HCT116 (cell line): ENCODE results near the gene SCAI. TPM values are rescaled to one million over a fixed set of nuclear protein-coding genes. Genes with fewer than 3 reads are reported as not detected.

Source experiments
- ATAC-seq: fragments of 200-7000 bp; cut with Tn5 transposase; 2 replicates; pipeline ENCODE4 v1.9.1; 2020; ENCODE audit warnings: mild to moderate bottlenecking, moderate library complexity
- BruUV-seq: library from RNA; stranded (reverse); fragments of 400-500 nt; replicated peaks from 2 replicates; lab custom pipeline; 2021; lab: Mats Ljungman, UMichigan
- CTCF ChIA-PET: fragments of 300-600 bp; sonication (Branson Sonifier 250); formaldehyde crosslinking; loops from one replicate; lab custom pipeline; 2021; ENCODE audit warnings: antibody characterized with exemption; lab: Charles Lee
- POLR2A ChIA-PET: fragments of 300-600, 350-600 bp; sonication (Branson Sonifier 250); formaldehyde crosslinking; loops from one replicate; lab custom pipeline; 2021; ENCODE audit warnings: antibody characterized with exemption; lab: Charles Lee
- RAD21 ChIA-PET, 2 experiments: fragments of 300-600 bp; sonication (Branson Sonifier 250); formaldehyde crosslinking; loops; one replicate each; lab custom pipeline; 2023; ENCODE audit warnings: low total read pairs in 2 of 2; ENCODE audit not compliant: uncharacterized antibody in 2 of 2, unreplicated experiment in 2 of 2, low non-redundant PET in 1 of 2; lab: Charles Lee
- DNase-seq: peaks from one replicate; pipeline ENCODE4 v3.0.0-alpha.2; 2010; ENCODE audit warnings: low read depth, low spot score
- H2AFZ ChIP-seq: fragments of 200-600 bp; shearing (Covaris generic), sonication (generic); 2 replicates; pipeline ENCODE4 v1.6.1; 2017; ENCODE audit warnings: low read depth, mixed run types, mixed read lengths, antibody characterized with exemption, low read length; ENCODE audit not compliant: poor library complexity, severe bottlenecking
- H3K27ac ChIP-seq: 2 replicates; pipeline ENCODE4 v1.5.1; 2012; ENCODE audit warnings: low read depth, low read length
- H3K27me3 ChIP-seq: fragments of 200-600 bp; sonication (generic); 2 replicates; pipeline ENCODE4 v1.6.1; 2016; ENCODE audit warnings: mixed run types, low read length, mixed read lengths; ENCODE audit not compliant: insufficient read depth
- H3K36me3 ChIP-seq, 2 experiments: fragments of 200-500 bp in 1 of 2; fragments of 200-600 bp in 1 of 2; sonication (Bioruptor generic) in 1 of 2; sonication (generic) in 1 of 2; 2 replicates each; pipeline versions ENCODE4 v1.5.1 to v1.6.1; 2014 to 2016; ENCODE audit warnings: low read length in 2 of 2, inconsistent platforms in 1 of 2, mixed read lengths in 1 of 2, mixed run types in 1 of 2; ENCODE audit not compliant: insufficient read depth in 2 of 2, control insufficient read depth in 1 of 2
- H3K4me1 ChIP-seq, 2 experiments: fragments of 200-600 bp in 1 of 2; sonication (generic) in 1 of 2; 2 replicates each; pipeline versions ENCODE4 v1.5.1 to v1.6.1; 2012 to 2017; ENCODE audit warnings: low read length in 2 of 2, inconsistent platforms in 1 of 2, mild to moderate bottlenecking in 1 of 2, mixed read lengths in 1 of 2, mixed run types in 1 of 2, moderate library complexity in 1 of 2; ENCODE audit not compliant: insufficient read depth in 2 of 2, control insufficient read depth in 1 of 2
- H3K4me2 ChIP-seq: fragments of 200-600 bp; sonication (generic); 2 replicates; pipeline ENCODE4 v1.6.1; 2017; ENCODE audit warnings: mixed run types, low read length, mixed read lengths
- H3K4me3 ChIP-seq, 2 experiments: fragments of 200-600 bp in 1 of 2; sonication (generic) in 1 of 2; replicated peaks in 1 of 2; 2 replicates each; pipeline ENCODE4 v1.5.1; 2011 to 2016; ENCODE audit warnings: low read length in 2 of 2, control low read depth in 1 of 2, low read depth in 1 of 2, mild to moderate bottlenecking in 1 of 2, mixed read lengths in 1 of 2, mixed run types in 1 of 2
- H3K79me2 ChIP-seq: fragments of 200-600 bp; sonication (generic); 2 replicates; pipeline ENCODE4 v1.6.1; 2017; ENCODE audit warnings: mild to moderate bottlenecking, mixed run types, low read length, moderate library complexity, mixed read lengths; ENCODE audit not compliant: insufficient read depth
- H3K9ac ChIP-seq: fragments of 200-600 bp; sonication (generic); 2 replicates; pipeline ENCODE4 v1.6.1; 2016; ENCODE audit warnings: low read length, mixed read lengths
- H3K9me2 ChIP-seq: fragments of 200-600 bp; sonication (generic), shearing (Covaris generic); 2 replicates; pipeline ENCODE4 v1.6.1; 2017; ENCODE audit warnings: mixed run types, mild to moderate bottlenecking, moderate library complexity; ENCODE audit not compliant: insufficient read depth
- H3K9me3 ChIP-seq, 2 experiments: fragments of 200-500 bp in 1 of 2; fragments of 200-600 bp in 1 of 2; sonication (Bioruptor generic) in 1 of 2; sonication (generic) in 1 of 2; 2 replicates each; pipeline ENCODE4 v1.6.1; 2014 to 2017; ENCODE audit warnings: low read length in 2 of 2, mixed read lengths in 2 of 2, inconsistent platforms in 1 of 2, low read depth in 1 of 2, mild to moderate bottlenecking in 1 of 2, mixed run types in 1 of 2, moderate library complexity in 1 of 2; ENCODE audit not compliant: control insufficient read depth in 1 of 2, insufficient read depth in 1 of 2
- H4K20me1 ChIP-seq: fragments of 200-600 bp; sonication (generic), shearing (Covaris generic); 2 replicates; pipeline ENCODE4 v1.6.1; 2017; ENCODE audit warnings: mixed run types, mild to moderate bottlenecking, moderate library complexity; ENCODE audit not compliant: insufficient read depth
- EGR1 ChIP-seq: IDR thresholded peaks from 2 replicates; pipeline ENCODE4 v1.6.1; 2012; ENCODE audit warnings: low read depth
- EZH2 ChIP-seq: fragments of 200-600 bp; sonication (generic); IDR thresholded peaks from 2 replicates; pipeline ENCODE4 v1.6.1; 2017; ENCODE audit warnings: antibody characterized with exemption, mixed run types
- EZH2phosphoT487 ChIP-seq: fragments of 200-600 bp; IDR thresholded peaks from 2 replicates; pipeline ENCODE4 v1.6.1; 2018; ENCODE audit warnings: antibody characterized with exemption, borderline replicate concordance
- JUND ChIP-seq: IDR thresholded peaks from 2 replicates; pipeline ENCODE4 v1.6.1; 2012
- POLR2A ChIP-seq: IDR thresholded peaks from 2 replicates; pipeline ENCODE4 v1.7.0; 2011; ENCODE audit warnings: borderline replicate concordance; ENCODE audit not compliant: insufficient read depth, insufficient read length; ENCODE audit errors: extremely low read depth
- POLR2AphosphoS5 ChIP-seq: IDR thresholded peaks from 2 replicates; pipeline ENCODE4 v1.6.1; 2011; ENCODE audit warnings: mild to moderate bottlenecking, low read depth, low read length, moderate library complexity
- RAD21 ChIP-seq: IDR thresholded peaks from 2 replicates; pipeline ENCODE4 v1.6.1; 2012; ENCODE audit warnings: low read depth, mild to moderate bottlenecking
- SIN3A ChIP-seq: IDR thresholded peaks from 2 replicates; pipeline ENCODE4 v1.6.1; 2012; ENCODE audit warnings: low read depth
- SRF ChIP-seq: IDR thresholded peaks from 2 replicates; pipeline ENCODE4 v1.6.1; 2012; ENCODE audit warnings: low read depth
- ZFX ChIP-seq: fragments of 450-650 bp; IDR thresholded peaks from 2 replicates; pipeline ENCODE4 v1.6.1; 2017
- ZNF274 ChIP-seq: fragments of 200-500 bp; sonication (Bioruptor generic); IDR thresholded peaks from 2 replicates; pipeline ENCODE4 v1.6.1; 2014; ENCODE audit warnings: mild to moderate bottlenecking, low read depth, low read length, inconsistent platforms
- intact Hi-C: fragments of 100-400 bp; cut with micrococcal nuclease; formaldehyde crosslinking; loops from 2 replicates; pipeline ENCODE4 v1.10.0; 2022
- total RNA-seq: library from RNA; stranded (reverse); gene quantifications from one replicate; pipeline ENCODE4 v1.2.1, GENCODE V29; 2021; ENCODE audit not compliant: unreplicated experiment
- TF ChIP-seq, protein P1 (sequence below): IDR thresholded peaks from 2 replicates; pipeline ENCODE4 v1.6.1; 2012
- TF ChIP-seq, protein P2 (sequence below): IDR thresholded peaks from 2 replicates; pipeline ENCODE4 v1.6.1; 2012; ENCODE audit warnings: low read depth
- TF ChIP-seq, protein P3 (sequence below): IDR thresholded peaks from 2 replicates; pipeline ENCODE4 v1.6.1; 2011; ENCODE audit warnings: mild to moderate bottlenecking, low read length, moderate library complexity; ENCODE audit not compliant: insufficient replicate concordance; ENCODE audit errors: extremely low read depth

SCAI gene
- total RNA-seq, 1 experiment from 2014 or later: 14.0 TPM

DNA sequence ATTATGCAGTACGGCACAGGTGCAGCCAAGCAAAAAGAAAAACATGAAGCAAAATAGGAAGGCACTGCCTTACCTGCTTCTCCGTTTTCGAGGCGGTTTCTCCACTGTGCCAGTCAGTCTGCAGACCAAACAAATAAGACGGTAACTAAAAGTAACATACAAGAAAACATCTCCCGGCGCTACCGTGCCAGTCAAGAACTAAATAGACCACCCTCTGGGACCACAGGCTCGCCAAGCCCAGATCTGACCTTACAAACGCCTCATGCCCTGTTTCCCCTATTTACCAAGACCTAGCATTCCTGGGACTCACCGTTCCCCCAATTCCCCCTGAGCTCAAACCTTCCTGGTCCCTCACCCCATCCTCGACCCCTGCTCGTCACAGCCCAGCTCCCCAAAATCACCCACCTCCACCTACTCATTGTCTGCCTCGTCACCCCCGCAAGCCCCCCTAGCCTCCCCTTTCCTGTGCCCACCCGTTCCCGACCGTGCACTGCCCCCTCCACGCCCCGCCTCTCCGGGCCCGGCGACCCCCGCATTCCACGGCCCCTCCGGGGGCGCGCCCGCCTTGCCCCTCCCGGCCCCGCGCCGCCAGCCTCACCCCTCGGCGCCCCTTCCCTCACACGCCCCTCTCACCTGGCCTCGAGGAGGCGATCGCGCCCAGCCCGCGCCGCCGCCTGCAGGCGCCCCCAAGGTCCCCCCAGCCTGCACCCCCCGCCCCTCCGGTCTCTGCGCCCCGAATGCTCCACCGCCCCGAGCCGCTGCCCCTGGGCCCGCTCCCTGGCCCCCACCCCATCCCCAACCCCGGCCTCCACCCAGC lies 560 bp downstream of the SCAI start:
- Histone ChIP-seq H3K27ac (no peak overlapping the region; the same call in 1 of the 2 replicates), H2AFZ (no peak overlapping the region), H3K27me3 (no peaks in the 10 kb centered on the region), H3K79me2 (peaks cover 12% of the 10 kb centered on the region; the same call in 1 of the 2 replicates), H3K9ac (peak overlapping the region; percentile 59), H3K9me3 (no peaks in the 10 kb centered on the region), H3K4me1 (peaks cover 7 to 12% of the 10 kb centered on the region in 2 experiments; a peak in 3 of 4 replicates), H3K9me2 (no peaks in the 10 kb centered on the region), H3K4me3 (peak overlapping the region; percentile 63 to 71), H4K20me1 (no peaks in the 10 kb centered on the region; the same call in 1 of the 2 replicates), H3K4me2 (peak overlapping the region; percentile 89), H3K36me3 (peaks cover 2 to 5% of the 10 kb centered on the region in 2 experiments; a peak in 1 of 4 replicates)
- BruUV-seq: no TSS peak
- ChIA-PET CTCF (interaction anchor here (0.8 to 1.7 kb wide), 6 partner anchors 12 to 371 kb away, joined by 3 to 5 read pairs (median 4); partner anchors contain the start of gene WDR38), POLR2A (interaction anchor here (0.7 to 1.0 kb wide), 5 partner anchors 11 to 56 kb away, joined by 3 to 5 read pairs (median 3); no protein-coding TSS in a partner anchor), RAD21 (interaction anchor here in 1 of 2 experiments (0.7 to 1.2 kb wide), 3 partner anchors 15 to 368 kb away, joined by 6 to 7 read pairs (median 7); no protein-coding TSS in a partner anchor)
- DNase-seq (no peak), ATAC-seq (no peak)
- TF ChIP-seq SRF (no peak), RAD21 (no peak), EGR1 (no peak), EZH2phosphoT487 (no peak), POLR2A (no peak), POLR2AphosphoS5 (no peak), SIN3A (no peak), ZNF274 (no peak), JUND (no peak), EZH2 (no peak), ZFX (no peak)
- TF ChIP-seq, protein P1, sequence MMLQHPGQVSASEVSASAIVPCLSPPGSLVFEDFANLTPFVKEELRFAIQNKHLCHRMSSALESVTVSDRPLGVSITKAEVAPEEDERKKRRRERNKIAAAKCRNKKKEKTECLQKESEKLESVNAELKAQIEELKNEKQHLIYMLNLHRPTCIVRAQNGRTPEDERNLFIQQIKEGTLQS: no peak
- TF ChIP-seq, protein P2, sequence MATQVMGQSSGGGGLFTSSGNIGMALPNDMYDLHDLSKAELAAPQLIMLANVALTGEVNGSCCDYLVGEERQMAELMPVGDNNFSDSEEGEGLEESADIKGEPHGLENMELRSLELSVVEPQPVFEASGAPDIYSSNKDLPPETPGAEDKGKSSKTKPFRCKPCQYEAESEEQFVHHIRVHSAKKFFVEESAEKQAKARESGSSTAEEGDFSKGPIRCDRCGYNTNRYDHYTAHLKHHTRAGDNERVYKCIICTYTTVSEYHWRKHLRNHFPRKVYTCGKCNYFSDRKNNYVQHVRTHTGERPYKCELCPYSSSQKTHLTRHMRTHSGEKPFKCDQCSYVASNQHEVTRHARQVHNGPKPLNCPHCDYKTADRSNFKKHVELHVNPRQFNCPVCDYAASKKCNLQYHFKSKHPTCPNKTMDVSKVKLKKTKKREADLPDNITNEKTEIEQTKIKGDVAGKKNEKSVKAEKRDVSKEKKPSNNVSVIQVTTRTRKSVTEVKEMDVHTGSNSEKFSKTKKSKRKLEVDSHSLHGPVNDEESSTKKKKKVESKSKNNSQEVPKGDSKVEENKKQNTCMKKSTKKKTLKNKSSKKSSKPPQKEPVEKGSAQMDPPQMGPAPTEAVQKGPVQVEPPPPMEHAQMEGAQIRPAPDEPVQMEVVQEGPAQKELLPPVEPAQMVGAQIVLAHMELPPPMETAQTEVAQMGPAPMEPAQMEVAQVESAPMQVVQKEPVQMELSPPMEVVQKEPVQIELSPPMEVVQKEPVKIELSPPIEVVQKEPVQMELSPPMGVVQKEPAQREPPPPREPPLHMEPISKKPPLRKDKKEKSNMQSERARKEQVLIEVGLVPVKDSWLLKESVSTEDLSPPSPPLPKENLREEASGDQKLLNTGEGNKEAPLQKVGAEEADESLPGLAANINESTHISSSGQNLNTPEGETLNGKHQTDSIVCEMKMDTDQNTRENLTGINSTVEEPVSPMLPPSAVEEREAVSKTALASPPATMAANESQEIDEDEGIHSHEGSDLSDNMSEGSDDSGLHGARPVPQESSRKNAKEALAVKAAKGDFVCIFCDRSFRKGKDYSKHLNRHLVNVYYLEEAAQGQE: no peak
- TF ChIP-seq, protein P3, sequence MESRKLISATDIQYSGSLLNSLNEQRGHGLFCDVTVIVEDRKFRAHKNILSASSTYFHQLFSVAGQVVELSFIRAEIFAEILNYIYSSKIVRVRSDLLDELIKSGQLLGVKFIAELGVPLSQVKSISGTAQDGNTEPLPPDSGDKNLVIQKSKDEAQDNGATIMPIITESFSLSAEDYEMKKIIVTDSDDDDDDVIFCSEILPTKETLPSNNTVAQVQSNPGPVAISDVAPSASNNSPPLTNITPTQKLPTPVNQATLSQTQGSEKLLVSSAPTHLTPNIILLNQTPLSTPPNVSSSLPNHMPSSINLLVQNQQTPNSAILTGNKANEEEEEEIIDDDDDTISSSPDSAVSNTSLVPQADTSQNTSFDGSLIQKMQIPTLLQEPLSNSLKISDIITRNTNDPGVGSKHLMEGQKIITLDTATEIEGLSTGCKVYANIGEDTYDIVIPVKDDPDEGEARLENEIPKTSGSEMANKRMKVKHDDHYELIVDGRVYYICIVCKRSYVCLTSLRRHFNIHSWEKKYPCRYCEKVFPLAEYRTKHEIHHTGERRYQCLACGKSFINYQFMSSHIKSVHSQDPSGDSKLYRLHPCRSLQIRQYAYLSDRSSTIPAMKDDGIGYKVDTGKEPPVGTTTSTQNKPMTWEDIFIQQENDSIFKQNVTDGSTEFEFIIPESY: no peak
- intact Hi-C loops: loop anchor here (2.0 to 5.0 kb wide), 3 partner anchors 232 to 370 kb away; partner anchors contain the start of gene NR6A1
